IMR-90 (cell line): ENCODE measurements around the gene ALDH5A1. TPM values are rescaled to one million over a fixed set of nuclear protein-coding genes. Genes with fewer than 3 reads are reported as not detected.

ENCODE experiments used
- ATAC-seq: fragments of 200-7000 bp; cut with Tn5 transposase; 2 replicates; pipeline ENCODE4 v1.9.1; 2020; ENCODE audit warnings: low read depth, mild to moderate bottlenecking, moderate library complexity
- BruUV-seq: library from RNA; stranded (reverse); fragments of 400-500 nt; replicated peaks from 2 replicates; lab custom pipeline; 2021; lab: Mats Ljungman, UMichigan
- CTCF ChIA-PET: fragments of 300-600 bp; formaldehyde crosslinking; extraction: SDS; loops from one replicate; lab custom pipeline; 2021; ENCODE audit warnings: antibody characterized with exemption; lab: Yijun Ruan, JAX
- POLR2A ChIA-PET: fragments of 300-600 bp; sonication (Branson Sonifier 250); formaldehyde crosslinking; loops from one replicate; lab custom pipeline; 2022; ENCODE audit warnings: antibody characterized with exemption; ENCODE audit not compliant: unreplicated experiment; lab: Charles Lee
- DNase-seq: peaks from one replicate; pipeline ENCODE4 v3.0.0; 2013
- H2AFZ ChIP-seq: replicated peaks from 2 replicates; pipeline ENCODE3; 2013; ENCODE audit warnings: low read length, mild to moderate bottlenecking; ENCODE audit not compliant: poor library complexity
- H2AK5ac ChIP-seq: 2 replicates; pipeline ENCODE4 v1.6.1; 2013; ENCODE audit warnings: low read depth, low read length, inconsistent platforms
- H2AK9ac ChIP-seq: replicated peaks from 2 replicates; pipeline ENCODE3; 2013; ENCODE audit warnings: mild to moderate bottlenecking, low read depth, low read length, moderate library complexity; ENCODE audit not compliant: poor library complexity
- H2BK120ac ChIP-seq: 2 replicates; pipeline ENCODE4 v1.6.1; 2013; ENCODE audit warnings: low read depth, low read length, inconsistent platforms
- H2BK15ac ChIP-seq: 3 replicates; pipeline ENCODE4 v1.6.1; 2013; ENCODE audit warnings: low read depth, low read length, inconsistent platforms
- H2BK20ac ChIP-seq: 2 replicates; pipeline ENCODE4 v1.6.1; 2013; ENCODE audit warnings: low read depth, mild to moderate bottlenecking, inconsistent platforms, low read length, moderate library complexity
- H2BK5ac ChIP-seq: 2 replicates; pipeline ENCODE4 v1.6.1; 2013; ENCODE audit warnings: mild to moderate bottlenecking, low read depth, low read length, inconsistent platforms; ENCODE audit not compliant: poor library complexity, severe bottlenecking
- H3K14ac ChIP-seq: replicated peaks from 2 replicates; pipeline ENCODE4 v1.6.1; 2013; ENCODE audit warnings: low read depth, low read length, inconsistent platforms
- H3K18ac ChIP-seq: 2 replicates; pipeline ENCODE4 v1.6.1; 2013; ENCODE audit warnings: low read depth, low read length, control low read depth
- H3K23ac ChIP-seq: 2 replicates; pipeline ENCODE4 v1.6.1; 2013; ENCODE audit warnings: low read depth, low read length, inconsistent platforms
- H3K27ac ChIP-seq: 2 replicates; pipeline ENCODE4 v1.5.1; 2013; ENCODE audit warnings: mild to moderate bottlenecking, control low read depth, low read length; ENCODE audit not compliant: insufficient read depth
- H3K27me3 ChIP-seq: 2 replicates; pipeline ENCODE4 v1.6.1; 2013; ENCODE audit warnings: low read length; ENCODE audit not compliant: control insufficient read depth, insufficient read depth
- H3K36me3 ChIP-seq: 2 replicates; pipeline ENCODE4 v1.6.1; 2013; ENCODE audit warnings: low read length, mixed read lengths; ENCODE audit not compliant: control insufficient read depth, insufficient read depth
- H3K4ac ChIP-seq: 2 replicates; pipeline ENCODE4 v1.6.1; 2013; ENCODE audit warnings: low read depth, low read length, inconsistent platforms
- H3K4me1 ChIP-seq: 2 replicates; pipeline ENCODE4 v1.6.1; 2013; ENCODE audit warnings: low read length, mixed read lengths; ENCODE audit not compliant: control insufficient read depth, insufficient read depth
- H3K4me2 ChIP-seq: 2 replicates; pipeline ENCODE4 v1.6.1; 2013; ENCODE audit warnings: low read depth, mild to moderate bottlenecking, control low read depth, low read length, moderate library complexity
- H3K4me3 ChIP-seq: 2 replicates; pipeline ENCODE4 v1.5.1; 2013; ENCODE audit warnings: low read depth, mild to moderate bottlenecking, control low read depth, low read length, moderate library complexity; ENCODE audit not compliant: insufficient read depth
- H3K56ac ChIP-seq: 2 replicates; pipeline ENCODE4 v1.6.1; 2013; ENCODE audit warnings: low read length, inconsistent platforms; ENCODE audit not compliant: insufficient read depth; ENCODE audit errors: extremely low read depth
- H3K79me1 ChIP-seq, 2 experiments: 2 replicates each; pipeline ENCODE4 v1.6.1; 2013; ENCODE audit warnings: low read length in 2 of 2, inconsistent platforms in 1 of 2, low read depth in 1 of 2
- H3K9ac ChIP-seq: 2 replicates; pipeline ENCODE4 v1.6.1; 2013; ENCODE audit warnings: low read depth, low read length, control low read depth
- H3K9me1 ChIP-seq: 2 replicates; pipeline ENCODE4 v1.6.1; 2013; ENCODE audit warnings: low read length, inconsistent platforms; ENCODE audit not compliant: insufficient read depth
- H3K9me3 ChIP-seq: 2 replicates; pipeline ENCODE4 v1.6.1; 2013; ENCODE audit warnings: low read length; ENCODE audit not compliant: control insufficient read depth, insufficient read depth
- H4K20me1 ChIP-seq: 2 replicates; pipeline ENCODE4 v1.6.1; 2013; ENCODE audit warnings: low read length, inconsistent platforms; ENCODE audit not compliant: insufficient read depth
- H4K5ac ChIP-seq: 2 replicates; pipeline ENCODE4 v1.6.1; 2013; ENCODE audit warnings: mild to moderate bottlenecking, low read depth, low read length, control low read depth
- H4K8ac ChIP-seq, 2 experiments: 2 replicates each; pipeline ENCODE4 v1.6.1; 2013; ENCODE audit warnings: low read depth in 2 of 2, low read length in 2 of 2, control low read depth in 1 of 2, inconsistent platforms in 1 of 2
- H4K91ac ChIP-seq: 2 replicates; pipeline ENCODE4 v1.6.1; 2013; ENCODE audit warnings: low read depth, low read length, inconsistent platforms; ENCODE audit not compliant: insufficient read depth
- CHD1 ChIP-seq: IDR thresholded peaks from 2 replicates; pipeline ENCODE4 v1.6.1; 2012; ENCODE audit warnings: low read depth, low read length, improper control_type of control experiment
- RAD21 ChIP-seq: IDR thresholded peaks from 2 replicates; pipeline ENCODE4 v1.6.1; 2012; ENCODE audit warnings: low read length, improper control_type of control experiment
- SMC3 ChIP-seq: fragments of 150-350 bp; IDR thresholded peaks from 2 replicates; pipeline ENCODE4 v1.6.1; 2016; ENCODE audit warnings: low read depth, mild to moderate bottlenecking, antibody characterized with exemption, low read length, moderate library complexity
- WGBS, 2 experiments: methylation state at CpG; one replicate each; pipeline versions ENCODE4 v1.1.5 to v1.1.7; 2013; ENCODE audit warnings: missing lambda C conversion rate in 2 of 2; ENCODE audit not compliant: insufficient read length in 1 of 2; ENCODE audit errors: extremely low coverage in 2 of 2; 5-methylcytosine and 5-hydroxymethylcytosine counted together
- dilution Hi-C: fragments of 300-500 bp; cut with HindIII; formaldehyde crosslinking; loops from one replicate; pipeline ENCODE4 v1.14.3; 2018; ENCODE audit warnings: low sequenced_read_pairs; ENCODE audit not compliant: unreplicated experiment
- in situ Hi-C: fragments of 300-500 bp; cut with MboI; formaldehyde crosslinking; loops from 3 replicates; pipeline ENCODE4 v1.14.3; 2019; ENCODE audit warnings: low sequenced_read_pairs, inconsistent platforms, mixed read lengths
- intact Hi-C: fragments of 100-400 bp; cut with micrococcal nuclease; formaldehyde crosslinking; loops from 2 replicates; pipeline ENCODE4 v1.10.0; 2022
- polyA plus RNA-seq, 3 experiments: library from polyadenylated mRNA; depleted of rRNA; stranded (reverse); fragments of >200 nt; gene quantifications; 2 replicates each; pipeline ENCODE4 v1.2.3, GENCODE V29; 2012; ENCODE audit warnings: low replicate concordance in 1 of 3
- total RNA-seq: library from RNA; depleted of rRNA; stranded (reverse); fragments of >200 nt; gene quantifications from 2 replicates; pipeline ENCODE4 v1.2.3, GENCODE V29; 2012
- TF ChIP-seq, protein P1 (sequence below): conservative IDR thresholded peaks from 2 replicates; pipeline ENCODE4 v1.5.1; 2012; ENCODE audit warnings: mild to moderate bottlenecking, low read depth, low read length, improper control_type of control experiment
- TF ChIP-seq, protein P2 (sequence below): fragments of 150-350 bp; IDR thresholded peaks from 2 replicates; pipeline ENCODE4 v1.6.1; 2016; ENCODE audit warnings: low read depth, mild to moderate bottlenecking, low read length, moderate library complexity, borderline replicate concordance

The ALDH5A1 gene
- total and polyA plus RNA-seq, 2 of the 4 experiments (the other 2 are of a cell fraction): 0.36 to 0.48 TPM

DNA sequence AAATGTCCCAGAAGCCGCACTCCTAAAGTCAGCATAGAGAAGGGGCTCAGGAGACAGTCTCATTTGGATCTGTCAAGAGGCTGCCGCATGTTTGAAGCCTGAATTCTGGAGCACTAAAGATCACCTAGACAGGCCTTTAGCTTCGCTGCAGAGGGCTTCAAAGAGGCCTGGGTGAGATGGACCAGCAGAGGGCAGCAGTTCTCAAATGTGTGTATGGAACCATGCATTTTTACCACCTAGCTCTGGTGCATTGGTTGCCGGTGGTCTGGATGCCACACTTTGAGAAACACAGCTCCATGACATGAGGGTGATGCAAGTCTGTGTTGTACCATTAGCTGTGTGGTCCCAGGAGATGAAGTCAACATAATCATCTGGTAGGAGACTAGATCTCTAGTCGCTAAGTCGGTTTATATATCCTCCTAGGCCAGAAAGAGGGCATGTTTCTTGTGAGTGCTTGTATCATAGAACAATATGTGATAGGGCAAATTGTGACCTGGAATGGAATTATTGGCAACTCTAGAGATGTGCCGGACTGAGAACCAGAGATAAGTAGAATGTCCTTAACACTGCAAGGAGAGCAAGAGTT lies 86.4 kb downstream of the ALDH5A1 start:
- no peaks in the 10 kb centered on the region for H3K4me1 ChIP-seq
- H3K23ac ChIP-seq: no peak overlapping the region
- H3K18ac ChIP-seq: no peak overlapping the region
- H3K14ac ChIP-seq: no peak overlapping the region
- no peak overlapping the region for H2AFZ ChIP-seq
- no peak overlapping the region for H3K4ac ChIP-seq
- no peak overlapping the region for H4K91ac ChIP-seq
- peaks cover 11% of the 10 kb centered on the region for H3K27me3 ChIP-seq
- H3K9ac ChIP-seq: no peak overlapping the region
- no peak overlapping the region for H4K8ac ChIP-seq
- H3K36me3 ChIP-seq: no peaks in the 10 kb centered on the region
- H2BK20ac ChIP-seq: no peak overlapping the region
- no peak for TF ChIP-seq CHD1
- TF ChIP-seq SMC3: peak; percentile 67
- TF ChIP-seq, protein P1, sequence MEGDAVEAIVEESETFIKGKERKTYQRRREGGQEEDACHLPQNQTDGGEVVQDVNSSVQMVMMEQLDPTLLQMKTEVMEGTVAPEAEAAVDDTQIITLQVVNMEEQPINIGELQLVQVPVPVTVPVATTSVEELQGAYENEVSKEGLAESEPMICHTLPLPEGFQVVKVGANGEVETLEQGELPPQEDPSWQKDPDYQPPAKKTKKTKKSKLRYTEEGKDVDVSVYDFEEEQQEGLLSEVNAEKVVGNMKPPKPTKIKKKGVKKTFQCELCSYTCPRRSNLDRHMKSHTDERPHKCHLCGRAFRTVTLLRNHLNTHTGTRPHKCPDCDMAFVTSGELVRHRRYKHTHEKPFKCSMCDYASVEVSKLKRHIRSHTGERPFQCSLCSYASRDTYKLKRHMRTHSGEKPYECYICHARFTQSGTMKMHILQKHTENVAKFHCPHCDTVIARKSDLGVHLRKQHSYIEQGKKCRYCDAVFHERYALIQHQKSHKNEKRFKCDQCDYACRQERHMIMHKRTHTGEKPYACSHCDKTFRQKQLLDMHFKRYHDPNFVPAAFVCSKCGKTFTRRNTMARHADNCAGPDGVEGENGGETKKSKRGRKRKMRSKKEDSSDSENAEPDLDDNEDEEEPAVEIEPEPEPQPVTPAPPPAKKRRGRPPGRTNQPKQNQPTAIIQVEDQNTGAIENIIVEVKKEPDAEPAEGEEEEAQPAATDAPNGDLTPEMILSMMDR: peak; percentile 76
- peak; percentile 70 for TF ChIP-seq RAD21
- TF ChIP-seq, protein P2, sequence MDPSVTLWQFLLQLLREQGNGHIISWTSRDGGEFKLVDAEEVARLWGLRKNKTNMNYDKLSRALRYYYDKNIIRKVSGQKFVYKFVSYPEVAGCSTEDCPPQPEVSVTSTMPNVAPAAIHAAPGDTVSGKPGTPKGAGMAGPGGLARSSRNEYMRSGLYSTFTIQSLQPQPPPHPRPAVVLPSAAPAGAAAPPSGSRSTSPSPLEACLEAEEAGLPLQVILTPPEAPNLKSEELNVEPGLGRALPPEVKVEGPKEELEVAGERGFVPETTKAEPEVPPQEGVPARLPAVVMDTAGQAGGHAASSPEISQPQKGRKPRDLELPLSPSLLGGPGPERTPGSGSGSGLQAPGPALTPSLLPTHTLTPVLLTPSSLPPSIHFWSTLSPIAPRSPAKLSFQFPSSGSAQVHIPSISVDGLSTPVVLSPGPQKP: no peak
- ChIA-PET POLR2A (no interaction called here), CTCF (interaction anchor here (0.6 to 1.6 kb wide), 14 partner anchors 9 to 490 kb away, joined by 3 to 7 read pairs (median 4); no protein-coding TSS in a partner anchor)
- no TSS peak for BruUV-seq
- in situ Hi-C loops: loop anchor here (5.0 to 25.0 kb wide), 4 partner anchors 116 to 1031 kb away; no protein-coding TSS in a partner anchor
- ATAC-seq (peak; percentile 89), DNase-seq (peak; percentile 50)
- no peak overlapping the region for H3K4me3 ChIP-seq
- no peak overlapping the region for H2BK5ac ChIP-seq
- H4K5ac ChIP-seq: no peak overlapping the region
- no peak overlapping the region for H3K27ac ChIP-seq
- no peaks in the 10 kb centered on the region for H3K9me3 ChIP-seq
- no peak overlapping the region for H2BK120ac ChIP-seq
- H2BK15ac ChIP-seq: no peak overlapping the region
- no peak overlapping the region for H2AK5ac ChIP-seq
- no peaks in the 10 kb centered on the region for H3K79me1 ChIP-seq
- dilution Hi-C loops: no loop called here
- H3K56ac ChIP-seq: no peak overlapping the region
- H3K9me1 ChIP-seq: no peaks in the 10 kb centered on the region
- WGBS, 2 experiments: 82% methylated on average over 3 of the region's 7 CpGs; no CpG with 5 or more reads in 1 of the 2 experiments
- no peak overlapping the region for H2AK9ac ChIP-seq
- H3K4me2 ChIP-seq: no peak overlapping the region
- intact Hi-C loops: loop anchor here (1.0 to 5.0 kb wide), 2 partner anchors 114 to 1021 kb away; no protein-coding TSS in a partner anchor
- no peaks in the 10 kb centered on the region for H4K20me1 ChIP-seq
